Liver (tissue), 3 donors: ENCODE data around the gene MVB12A.

Experiments used
- ATF3 ChIP-seq: IDR thresholded peaks from 2 replicates; pipeline ENCODE4 v1.6.1; 2016; ENCODE audit warnings: antibody characterized with exemption
- RAD21 ChIP-seq, 2 donors: IDR thresholded peaks; 2 replicates each; pipeline ENCODE4 v1.6.1; 2016; ENCODE audit warnings: antibody characterized with exemption in 2 of 2, mild to moderate bottlenecking in 2 of 2
- REST ChIP-seq: IDR thresholded peaks from 2 replicates; pipeline ENCODE4 v1.6.1; 2016; ENCODE audit warnings: antibody characterized with exemption, mild to moderate bottlenecking
- YY1 ChIP-seq: IDR thresholded peaks from 2 replicates; pipeline ENCODE4 v1.6.1; 2016; ENCODE audit warnings: antibody characterized with exemption, mild to moderate bottlenecking
- TF ChIP-seq, protein P1 (sequence below): fragments of 150-350 bp; IDR thresholded peaks from 2 replicates; pipeline ENCODE4 v1.5.1; 2017; ENCODE audit warnings: improper control_type of control experiment, low read depth, low read length; ENCODE audit not compliant: missing input control
- donor health status: healthy.
- donor health status: healthy.

DNA sequence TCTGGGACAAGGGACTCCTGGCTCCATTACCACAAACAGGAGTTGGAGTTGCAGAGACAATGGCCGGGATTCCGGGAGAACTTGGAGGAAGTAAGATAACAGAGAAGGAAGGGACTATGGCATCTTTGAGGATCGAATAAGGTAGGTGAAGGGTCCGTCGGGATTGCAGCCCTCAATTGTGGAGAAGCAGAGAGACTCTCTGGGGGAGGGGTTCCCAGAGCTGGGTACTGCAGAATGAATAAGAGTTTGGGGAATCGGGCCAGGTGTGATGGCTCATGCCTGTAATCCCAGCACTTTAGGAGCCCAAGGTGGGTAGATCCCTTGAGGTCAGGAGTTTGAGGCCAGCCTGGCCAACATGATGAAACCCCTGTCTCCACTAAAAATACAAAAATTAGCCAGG, 18.2 kb upstream of the MVB12A start:
- TF ChIP-seq ATF3 (no peak), RAD21 (IDR thresholded peaks at IDR 0.05) (no peak), REST (no peak), YY1 (no peak)
- TF ChIP-seq, protein P1, sequence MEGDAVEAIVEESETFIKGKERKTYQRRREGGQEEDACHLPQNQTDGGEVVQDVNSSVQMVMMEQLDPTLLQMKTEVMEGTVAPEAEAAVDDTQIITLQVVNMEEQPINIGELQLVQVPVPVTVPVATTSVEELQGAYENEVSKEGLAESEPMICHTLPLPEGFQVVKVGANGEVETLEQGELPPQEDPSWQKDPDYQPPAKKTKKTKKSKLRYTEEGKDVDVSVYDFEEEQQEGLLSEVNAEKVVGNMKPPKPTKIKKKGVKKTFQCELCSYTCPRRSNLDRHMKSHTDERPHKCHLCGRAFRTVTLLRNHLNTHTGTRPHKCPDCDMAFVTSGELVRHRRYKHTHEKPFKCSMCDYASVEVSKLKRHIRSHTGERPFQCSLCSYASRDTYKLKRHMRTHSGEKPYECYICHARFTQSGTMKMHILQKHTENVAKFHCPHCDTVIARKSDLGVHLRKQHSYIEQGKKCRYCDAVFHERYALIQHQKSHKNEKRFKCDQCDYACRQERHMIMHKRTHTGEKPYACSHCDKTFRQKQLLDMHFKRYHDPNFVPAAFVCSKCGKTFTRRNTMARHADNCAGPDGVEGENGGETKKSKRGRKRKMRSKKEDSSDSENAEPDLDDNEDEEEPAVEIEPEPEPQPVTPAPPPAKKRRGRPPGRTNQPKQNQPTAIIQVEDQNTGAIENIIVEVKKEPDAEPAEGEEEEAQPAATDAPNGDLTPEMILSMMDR = no peak
